Liver (tissue), 9 donors: ENCODE results near the gene GPR39. TPM values are rescaled to one million over a fixed set of nuclear protein-coding genes. Genes with fewer than 3 reads are reported as not detected.

ENCODE experiments used
- DNase-seq: peaks from one replicate; pipeline ENCODE4 v3.0.0-alpha.2; 2017; ENCODE audit warnings: low spot score
- H3K27ac ChIP-seq, 2 donors: one replicate each; pipeline ENCODE4 v1.7.0; 2013; ENCODE audit warnings: inconsistent platforms in 2 of 2, low read length in 2 of 2, control low read depth in 1 of 2, low read depth in 1 of 2, mild to moderate bottlenecking in 1 of 2
- H3K27me3 ChIP-seq, 4 donors: one replicate each; pipeline versions ENCODE4 v1.6.1 to v1.7.0; 2013; ENCODE audit warnings: low read length in 3 of 4, inconsistent platforms in 1 of 4, mild to moderate bottlenecking in 1 of 4, moderate library complexity in 1 of 4; ENCODE audit not compliant: control insufficient read depth in 4 of 4, insufficient read depth in 4 of 4
- H3K36me3 ChIP-seq, 4 donors: one replicate each; pipeline versions ENCODE4 v1.6.1 to v1.7.0; 2013; ENCODE audit warnings: low read length in 3 of 4, mild to moderate bottlenecking in 3 of 4, low read depth in 1 of 4, moderate library complexity in 1 of 4; ENCODE audit not compliant: control insufficient read depth in 4 of 4, insufficient read depth in 3 of 4
- H3K4me1 ChIP-seq, 4 donors: one replicate each; pipeline versions ENCODE4 v1.6.1 to v1.7.0; 2013; ENCODE audit warnings: low read length in 3 of 4, mild to moderate bottlenecking in 3 of 4, moderate library complexity in 1 of 4; ENCODE audit not compliant: control insufficient read depth in 4 of 4, insufficient read depth in 4 of 4
- H3K4me3 ChIP-seq, 3 donors: one replicate each; pipeline versions ENCODE4 v1.6.1 to v1.7.0; 2013; ENCODE audit warnings: low read length in 3 of 3, control low read depth in 1 of 3, low read depth in 1 of 3, mild to moderate bottlenecking in 1 of 3
- H3K9ac ChIP-seq, 2 donors: one replicate each; pipeline ENCODE4 v1.7.0; 2013; ENCODE audit warnings: low read length in 2 of 2, mild to moderate bottlenecking in 2 of 2, moderate library complexity in 2 of 2, control low read depth in 1 of 2, low read depth in 1 of 2
- H3K9me3 ChIP-seq, 4 donors: one replicate each; pipeline versions ENCODE4 v1.6.1 to v1.7.0; 2013; ENCODE audit warnings: low read length in 3 of 4; ENCODE audit not compliant: control insufficient read depth in 4 of 4
- ATF3 ChIP-seq: IDR thresholded peaks from 2 replicates; pipeline ENCODE4 v1.6.1; 2016; ENCODE audit warnings: antibody characterized with exemption
- CTCF ChIP-seq: fragments of 150-350 bp; IDR thresholded peaks from 2 replicates; pipeline ENCODE4 v1.5.1; 2017; ENCODE audit warnings: improper control_type of control experiment, low read depth, low read length; ENCODE audit not compliant: missing input control
- EGR1 ChIP-seq, 2 donors: IDR thresholded peaks; 2 replicates each; pipeline ENCODE4 v1.6.1; 2016 to 2018; ENCODE audit warnings: antibody characterized with exemption in 2 of 2, low read depth in 2 of 2
- FOXA1 ChIP-seq: IDR thresholded peaks from 2 replicates; pipeline ENCODE4 v1.6.1; 2016; ENCODE audit warnings: antibody characterized with exemption
- FOXA2 ChIP-seq: IDR thresholded peaks from 2 replicates; pipeline ENCODE4 v1.6.1; 2016; ENCODE audit warnings: antibody characterized with exemption
- GABPA ChIP-seq, 2 donors: IDR thresholded peaks in 1 of 2; conservative IDR thresholded peaks in 1 of 2; 2 replicates each; pipeline ENCODE4 v1.6.1; 2016; ENCODE audit warnings: antibody characterized with exemption in 2 of 2, mild to moderate bottlenecking in 1 of 2, moderate library complexity in 1 of 2
- HNF4A ChIP-seq, 2 donors: conservative IDR thresholded peaks; 2 replicates each; pipeline ENCODE4 v1.6.1; 2016; ENCODE audit warnings: antibody characterized with exemption in 2 of 2, mild to moderate bottlenecking in 2 of 2
- HNF4G ChIP-seq: IDR thresholded peaks from 2 replicates; pipeline ENCODE4 v1.6.1; 2016; ENCODE audit warnings: antibody characterized with exemption
- JUND ChIP-seq, 2 donors: IDR thresholded peaks; 2 replicates each; pipeline ENCODE4 v1.6.1; 2016; ENCODE audit warnings: antibody characterized with exemption in 2 of 2
- RAD21 ChIP-seq, 2 donors: IDR thresholded peaks; 2 replicates each; pipeline ENCODE4 v1.6.1; 2016; ENCODE audit warnings: antibody characterized with exemption in 2 of 2, mild to moderate bottlenecking in 2 of 2
- REST ChIP-seq: IDR thresholded peaks from 2 replicates; pipeline ENCODE4 v1.6.1; 2016; ENCODE audit warnings: antibody characterized with exemption, mild to moderate bottlenecking
- RXRA ChIP-seq, 2 donors: IDR thresholded peaks; 2 replicates each; pipeline ENCODE4 v1.6.1; 2017 to 2018; ENCODE audit warnings: antibody characterized with exemption in 2 of 2, mild to moderate bottlenecking in 1 of 2
- TAF1 ChIP-seq: conservative IDR thresholded peaks from 2 replicates; pipeline ENCODE4 v1.6.1; 2016; ENCODE audit warnings: antibody characterized with exemption, mild to moderate bottlenecking
- WGBS: extraction: QIAGEN DNeasy Blood & Tissue Kit; methylation state at CpG from one replicate; pipeline ENCODE4 v1.1.7; 2013; 5-methylcytosine and 5-hydroxymethylcytosine counted together
- polyA plus RNA-seq, 2 donors: library from polyadenylated mRNA; stranded (reverse) in 1 of 2; unstranded in 1 of 2; fragments of 200-250 nt in 1 of 2; fragments of >200 nt in 1 of 2; fragmentation: Nextera tagmentation in 1 of 2; extraction: Ambion mirVana in 1 of 2; gene quantifications; one replicate each; pipeline versions ENCODE4 v1.2.1 to v1.2.3, GENCODE V29; 2013 to 2015
- total RNA-seq, 2 donors: library from RNA; depleted of rRNA; stranded (reverse); fragments of >200 nt; gene quantifications; one replicate each; pipeline ENCODE4 v1.2.3, GENCODE V29; 2014
- donor health status: healthy.
- donor health status: healthy.
- donor health status: healthy.
- donor health status: healthy.
- donor health status: healthy.

GPR39 gene
- total and polyA plus RNA-seq, 4 donors: 2.2 to 13.0 (median 2.8) TPM

- H3K27me3 ChIP-seq: no peaks in the 10 kb centered on the region
- no peaks in the 10 kb centered on the region for H3K4me1 ChIP-seq
- TF ChIP-seq HNF4G (no peak), ATF3 (no peak), TAF1 (no peak), RAD21 (IDR thresholded peaks at IDR 0.05) (no peak), HNF4A (conservative IDR thresholded peaks at IDR 0.05) (no peak), FOXA1 (no peak), FOXA2 (no peak), EGR1 (IDR thresholded peaks at IDR 0.05; ENCODE audit: low read depth in 2 of 2) (no peak), GABPA (IDR thresholded peaks at IDR 0.05 in 1 of 2, conservative IDR thresholded peaks at IDR 0.05 in 1 of 2) (no peak), REST (no peak), CTCF (no peak), JUND (IDR thresholded peaks at IDR 0.05) (no peak), RXRA (IDR thresholded peaks at IDR 0.05) (no peak)
- no peak overlapping the region for H3K4me3 ChIP-seq
- H3K9ac ChIP-seq: no peak overlapping the region
- H3K27ac ChIP-seq: no peak overlapping the region
- WGBS: 87% methylated on average over 11 of the region's 11 CpGs
- DNase-seq: no peak
- H3K36me3 ChIP-seq: no peaks in the 10 kb centered on the region
- H3K9me3 ChIP-seq: no peaks in the 10 kb centered on the region
These were observed 133.5 kb downstream of the GPR39 start for GRCh38 chr2:132549935-132550670.

GRCh38 chr2:132550946-132551345 is 134.3 kb downstream of the GPR39 start:
- H3K4me3 ChIP-seq: no peak overlapping the region
- H3K27ac ChIP-seq: no peak overlapping the region
- no peak overlapping the region for H3K9ac ChIP-seq
- H3K4me1 ChIP-seq: no peaks in the 10 kb centered on the region
- TF ChIP-seq GABPA (IDR thresholded peaks at IDR 0.05 in 1 of 2, conservative IDR thresholded peaks at IDR 0.05 in 1 of 2) (no peak), REST (no peak), HNF4G (no peak), JUND (IDR thresholded peaks at IDR 0.05) (no peak), HNF4A (conservative IDR thresholded peaks at IDR 0.05) (no peak)
- H3K27me3 ChIP-seq: no peaks in the 10 kb centered on the region
- 81% methylated on average over 2 of the region's 2 CpGs for WGBS
- no peaks in the 10 kb centered on the region for H3K9me3 ChIP-seq
- no peak for DNase-seq
- no peaks in the 10 kb centered on the region for H3K36me3 ChIP-seq
